PC-9 (cell line): Measurements from ENCODE around the gene LSM14A.

Experiments used
- EZH2 ChIP-seq: fragments of 200-600 bp; sonication (generic); IDR thresholded peaks from 2 replicates; pipeline ENCODE4 v1.8.0; 2017; ENCODE audit warnings: antibody characterized with exemption, low read depth
- TF ChIP-seq, protein P1 (sequence below): fragments of 200-600 bp; sonication (generic); conservative IDR thresholded peaks from 2 replicates; pipeline ENCODE4 v1.6.1; 2017; ENCODE audit warnings: mixed run types, antibody characterized with exemption, mild to moderate bottlenecking, moderate library complexity

GRCh38 chr19:34209726-34210125 is 37.4 kb downstream of the LSM14A start:
- TF ChIP-seq, protein P1, sequence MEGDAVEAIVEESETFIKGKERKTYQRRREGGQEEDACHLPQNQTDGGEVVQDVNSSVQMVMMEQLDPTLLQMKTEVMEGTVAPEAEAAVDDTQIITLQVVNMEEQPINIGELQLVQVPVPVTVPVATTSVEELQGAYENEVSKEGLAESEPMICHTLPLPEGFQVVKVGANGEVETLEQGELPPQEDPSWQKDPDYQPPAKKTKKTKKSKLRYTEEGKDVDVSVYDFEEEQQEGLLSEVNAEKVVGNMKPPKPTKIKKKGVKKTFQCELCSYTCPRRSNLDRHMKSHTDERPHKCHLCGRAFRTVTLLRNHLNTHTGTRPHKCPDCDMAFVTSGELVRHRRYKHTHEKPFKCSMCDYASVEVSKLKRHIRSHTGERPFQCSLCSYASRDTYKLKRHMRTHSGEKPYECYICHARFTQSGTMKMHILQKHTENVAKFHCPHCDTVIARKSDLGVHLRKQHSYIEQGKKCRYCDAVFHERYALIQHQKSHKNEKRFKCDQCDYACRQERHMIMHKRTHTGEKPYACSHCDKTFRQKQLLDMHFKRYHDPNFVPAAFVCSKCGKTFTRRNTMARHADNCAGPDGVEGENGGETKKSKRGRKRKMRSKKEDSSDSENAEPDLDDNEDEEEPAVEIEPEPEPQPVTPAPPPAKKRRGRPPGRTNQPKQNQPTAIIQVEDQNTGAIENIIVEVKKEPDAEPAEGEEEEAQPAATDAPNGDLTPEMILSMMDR, result no peak
- TF ChIP-seq EZH2, result no peak
